Stimulated activated effector memory CD8-positive, alpha-beta T cell treated with anti-CD3 and anti-CD28 coated beads, Interleukin-12 subunit alpha, Interleukin-12 subunit beta, amount 100 ng/mL, for 72 hours (primary cell): ENCODE data around the gene SMYD3.

Source experiments
- ATAC-seq: fragments of 150-1000 bp; cut with Tn5 transposase; 2 replicates; pipeline ENCODE4 v1.10.0; 2021
- DNase-seq, 2 donors: peaks; one replicate each; pipeline ENCODE4 v3.0.0; 2021 to 2022; ENCODE audit warnings: low spot score in 2 of 2
- H3K27ac Mint-ChIP-seq: one replicate; pipeline ENCODE4 v1.8.0; 2022; ENCODE audit warnings: mild to moderate bottlenecking, mixed read lengths
- H3K36me3 Mint-ChIP-seq: one replicate; pipeline ENCODE4 v1.8.0; 2022; ENCODE audit warnings: mild to moderate bottlenecking, mixed read lengths
- H3K4me1 Mint-ChIP-seq: one replicate; pipeline ENCODE4 v1.8.0; 2022; ENCODE audit warnings: mixed read lengths
- H3K4me3 Mint-ChIP-seq: one replicate; pipeline ENCODE4 v1.8.0; 2022; ENCODE audit warnings: mild to moderate bottlenecking, mixed read lengths
- H3K9me3 Mint-ChIP-seq: one replicate; pipeline ENCODE4 v1.8.0; 2022; ENCODE audit warnings: mixed read lengths

The SMYD3 gene

DNA sequence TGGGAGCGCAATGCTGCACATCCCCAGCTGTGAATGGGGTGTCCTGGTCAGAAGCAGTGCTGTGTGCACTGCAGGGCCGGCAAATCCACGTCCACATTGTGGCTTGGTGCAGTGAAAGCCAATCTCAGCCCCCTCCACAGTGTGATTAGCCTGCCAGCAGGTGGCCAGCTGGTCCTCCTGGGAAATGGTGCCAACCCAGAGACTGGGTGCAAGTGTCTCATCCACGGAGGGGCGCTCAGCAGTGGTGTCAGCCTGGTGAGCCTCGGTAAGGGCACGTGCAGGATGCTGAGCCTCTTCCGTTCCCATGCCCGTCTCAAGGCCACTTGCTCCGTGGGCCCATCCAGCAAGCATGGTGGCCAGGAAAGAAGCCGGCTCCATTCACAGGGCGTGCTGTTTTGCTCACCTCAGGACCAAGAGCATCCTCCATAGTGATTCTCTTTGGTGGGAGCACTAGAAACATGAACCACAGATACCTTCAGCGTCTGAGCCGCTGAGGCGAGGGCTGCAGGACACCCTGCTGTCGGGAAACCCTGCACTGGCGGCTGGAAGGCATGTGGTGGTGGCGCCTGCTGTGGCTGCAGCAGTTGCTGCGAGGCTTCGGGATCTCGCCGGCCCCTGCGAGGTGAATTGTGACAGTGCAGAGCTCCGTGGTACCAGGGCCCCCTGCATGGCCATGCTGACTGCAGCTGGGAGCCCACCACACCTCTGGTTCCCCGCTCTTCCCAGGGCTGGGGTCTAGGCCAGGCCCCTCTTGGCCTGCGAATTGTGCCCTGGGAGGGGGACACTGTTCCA lies 2.0 kb upstream of the SMYD3 start:
- H3K27ac Mint-ChIP-seq, result no peak overlapping the region
- ATAC-seq (no peak), DNase-seq (peak in 1 of 2 donors; percentile 45)
- peaks cover 25% of the 10 kb centered on the region for H3K4me1 Mint-ChIP-seq
- H3K9me3 Mint-ChIP-seq, result no peaks in the 10 kb centered on the region
- no peak overlapping the region for H3K4me3 Mint-ChIP-seq
- no peaks in the 10 kb centered on the region for H3K36me3 Mint-ChIP-seq

DNA sequence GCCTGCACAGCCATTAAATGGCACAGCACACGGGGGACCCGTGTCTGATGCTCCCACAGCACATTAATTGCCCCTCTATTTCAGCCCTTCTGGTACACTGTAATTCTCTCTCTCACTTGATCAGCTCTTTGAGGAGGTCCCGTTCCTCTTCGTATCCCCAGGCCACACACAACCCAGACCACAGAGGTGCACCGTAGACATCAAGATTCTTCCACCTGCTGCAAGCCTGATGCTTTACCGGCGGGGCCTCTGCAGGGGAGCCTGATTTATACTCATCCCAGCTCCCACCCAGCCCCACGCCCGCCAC lies 759 bp downstream of the SMYD3 start:
- H3K4me3 Mint-ChIP-seq, result peak overlapping the region; percentile 90
- peaks cover 36% of the 10 kb centered on the region for H3K4me1 Mint-ChIP-seq
- no peak for DNase-seq
- no peaks in the 10 kb centered on the region for H3K9me3 Mint-ChIP-seq
- no peaks in the 10 kb centered on the region for H3K36me3 Mint-ChIP-seq
- H3K27ac Mint-ChIP-seq, result peak overlapping the region; percentile 84
- ATAC-seq, result peak; percentile 5

DNA sequence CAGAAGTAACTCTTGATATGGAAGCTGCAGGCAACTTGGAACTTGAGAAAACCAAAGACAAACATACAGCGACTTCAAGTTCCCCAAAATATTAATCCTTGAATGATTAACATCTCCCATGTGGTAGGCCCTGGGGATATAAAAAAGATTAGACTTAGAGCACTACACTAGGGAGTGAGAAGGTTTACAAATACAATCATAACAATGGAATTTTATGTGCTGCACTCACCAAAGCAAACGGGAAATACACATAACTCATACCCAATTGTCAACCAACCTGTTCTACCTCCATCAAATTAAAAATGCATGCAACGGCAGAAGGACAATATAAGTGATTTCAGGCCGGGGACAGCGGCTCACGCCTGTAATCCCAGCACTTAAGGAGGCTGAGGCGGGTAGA lies 3.7 kb downstream of the SMYD3 start:
- Mint-ChIP-seq H3K36me3 (no peaks in the 10 kb centered on the region), H3K27ac (no peak overlapping the region), H3K4me1 (peaks cover 39% of the 10 kb centered on the region), H3K4me3 (no peak overlapping the region), H3K9me3 (no peaks in the 10 kb centered on the region)
- no peak for DNase-seq
- ATAC-seq, result no peak

DNA sequence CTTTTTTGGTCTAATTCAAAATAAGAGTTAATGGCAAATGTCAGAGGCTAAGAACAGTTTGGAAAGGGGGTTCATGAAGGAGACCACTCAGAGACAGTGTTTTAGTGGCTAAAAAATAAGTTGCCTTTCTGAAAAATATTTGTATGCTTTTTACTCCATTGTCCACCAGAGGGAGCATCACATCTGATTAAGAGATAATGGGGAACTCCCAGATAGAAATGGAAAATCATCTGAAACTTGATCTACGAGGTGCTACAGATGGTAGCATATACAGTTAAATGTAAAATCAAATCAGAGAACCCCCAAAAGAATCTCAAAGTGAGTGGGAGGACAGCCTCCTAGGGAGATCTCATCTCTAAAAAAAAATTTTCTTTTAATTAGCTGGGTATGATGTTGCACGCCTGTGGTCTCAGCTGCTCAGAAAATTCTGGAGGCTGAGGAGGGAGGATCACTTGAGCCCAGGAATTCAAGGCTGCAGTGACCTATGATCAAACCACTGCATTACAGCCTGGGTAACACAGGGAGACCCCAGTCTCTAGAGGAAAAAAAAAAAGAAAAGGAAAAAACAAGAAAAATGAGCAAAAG lies 9.7 kb downstream of the SMYD3 start:
- peaks cover 15% of the 10 kb centered on the region for H3K4me1 Mint-ChIP-seq
- H3K27ac Mint-ChIP-seq, result no peak overlapping the region
- no peak for DNase-seq
- H3K4me3 Mint-ChIP-seq, result no peak overlapping the region
- peak; percentile 61 for ATAC-seq
- no peaks in the 10 kb centered on the region for H3K9me3 Mint-ChIP-seq
- H3K36me3 Mint-ChIP-seq, result peaks cover 7% of the 10 kb centered on the region

DNA sequence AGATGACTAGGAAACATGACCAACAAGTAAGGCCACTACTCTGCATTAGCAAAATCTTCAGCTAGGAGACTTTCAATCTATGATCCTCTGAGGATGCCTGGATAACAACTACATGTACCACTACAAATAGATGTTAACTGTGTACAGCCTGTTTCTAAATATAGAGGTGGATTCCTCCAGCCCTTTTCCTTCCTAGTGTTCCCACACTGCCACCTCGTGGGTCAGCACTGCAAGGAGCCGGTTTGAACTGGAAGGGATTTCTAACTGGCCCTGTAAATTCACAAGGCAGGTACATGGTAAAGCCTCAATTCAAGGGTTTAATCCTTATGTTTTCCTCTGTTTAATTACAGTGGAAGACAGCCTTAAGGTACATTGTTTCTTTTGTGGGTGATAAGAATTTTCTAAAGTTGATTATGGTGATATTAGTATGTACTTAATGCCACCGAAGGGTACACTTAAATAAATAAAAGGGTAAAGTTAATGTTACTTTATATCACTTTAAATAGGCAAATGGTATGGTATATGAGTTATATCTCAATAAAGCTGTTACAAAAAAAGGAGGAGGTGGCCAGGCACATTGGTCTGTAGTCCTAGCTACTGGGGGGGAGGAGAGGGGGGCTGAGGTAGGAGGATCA lies 14.4 kb downstream of the SMYD3 start:
- peaks cover 4% of the 10 kb centered on the region for H3K4me1 Mint-ChIP-seq
- H3K9me3 Mint-ChIP-seq, result no peaks in the 10 kb centered on the region
- H3K36me3 Mint-ChIP-seq, result peaks cover 10% of the 10 kb centered on the region
- peak; percentile 45 for ATAC-seq
- H3K27ac Mint-ChIP-seq, result no peak overlapping the region
- no peak for DNase-seq
- no peak overlapping the region for H3K4me3 Mint-ChIP-seq

DNA sequence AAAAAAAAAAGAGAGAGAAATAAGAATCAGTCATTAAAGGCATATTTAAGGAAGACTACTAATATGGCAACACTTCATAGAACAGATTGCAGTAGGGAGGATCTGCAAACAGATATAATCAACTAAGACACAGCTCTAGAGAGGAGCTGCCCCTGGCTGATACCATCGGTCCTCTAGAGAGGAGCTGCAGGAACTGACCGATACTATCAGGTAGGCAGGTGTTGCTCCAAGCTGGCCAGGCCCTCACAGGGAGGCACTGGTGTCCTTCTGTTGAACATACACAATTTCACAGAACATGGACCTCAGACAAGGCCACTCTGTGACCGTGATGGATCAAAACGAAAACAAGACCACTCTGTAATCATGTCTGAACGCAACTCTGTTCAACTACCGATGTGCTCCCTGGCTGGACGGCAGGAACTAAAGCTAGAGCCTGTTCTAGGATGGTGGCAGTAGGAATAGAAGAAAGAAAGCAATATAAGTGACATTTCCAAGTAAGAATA lies 15.5 kb downstream of the SMYD3 start:
- DNase-seq, result no peak
- no peak for ATAC-seq
- no peak overlapping the region for H3K4me3 Mint-ChIP-seq
- no peaks in the 10 kb centered on the region for H3K9me3 Mint-ChIP-seq
- H3K36me3 Mint-ChIP-seq, result peaks cover 6% of the 10 kb centered on the region
- H3K4me1 Mint-ChIP-seq, result no peaks in the 10 kb centered on the region
- no peak overlapping the region for H3K27ac Mint-ChIP-seq

DNA sequence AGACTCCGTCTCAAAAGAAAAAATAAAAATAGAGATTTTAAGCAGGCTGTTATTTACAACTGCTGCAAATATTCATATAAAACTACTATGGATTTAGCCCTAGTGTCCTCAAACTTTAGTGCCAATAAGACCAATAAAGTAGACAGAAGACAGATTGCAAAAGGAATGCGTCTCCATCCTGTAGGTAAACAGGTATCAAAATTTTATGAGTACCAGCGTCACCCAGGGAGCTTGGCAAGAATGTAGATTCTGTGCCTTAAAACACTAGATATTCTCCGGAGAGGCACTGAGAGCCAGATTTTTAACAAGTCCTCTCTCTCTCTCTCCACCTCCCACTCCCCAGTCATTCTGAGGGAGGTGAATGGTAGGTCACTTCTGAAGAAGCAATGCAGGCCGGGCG lies 18.4 kb downstream of the SMYD3 start:
- H3K4me1 Mint-ChIP-seq, result peaks cover 8% of the 10 kb centered on the region
- H3K9me3 Mint-ChIP-seq, result no peaks in the 10 kb centered on the region
- peaks cover 6% of the 10 kb centered on the region for H3K36me3 Mint-ChIP-seq
- ATAC-seq (no peak), DNase-seq (no peak)
- H3K27ac Mint-ChIP-seq, result no peak overlapping the region
- H3K4me3 Mint-ChIP-seq, result no peak overlapping the region

DNA sequence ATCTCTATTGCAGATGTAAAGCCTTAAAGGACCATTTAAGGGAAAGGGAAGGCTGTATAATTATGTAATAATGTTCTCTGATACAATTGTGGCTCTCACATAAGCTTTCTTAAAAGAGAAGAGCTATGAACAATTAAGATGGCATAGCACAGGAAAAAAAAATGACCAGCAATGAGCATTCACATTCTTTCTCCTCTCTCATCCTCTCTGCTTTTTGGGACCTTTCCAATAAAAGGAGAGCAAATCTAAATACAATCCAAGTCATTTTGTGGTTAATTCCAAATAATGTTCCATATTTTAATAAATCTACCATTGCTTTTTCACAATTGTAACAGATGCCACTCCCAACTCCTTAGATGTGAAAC lies 23.5 kb downstream of the SMYD3 start:
- no peak for ATAC-seq
- Mint-ChIP-seq H3K36me3 (no peaks in the 10 kb centered on the region), H3K9me3 (no peaks in the 10 kb centered on the region), H3K4me1 (peaks cover 20% of the 10 kb centered on the region), H3K27ac (no peak overlapping the region), H3K4me3 (no peak overlapping the region)
- DNase-seq, result no peak

DNA sequence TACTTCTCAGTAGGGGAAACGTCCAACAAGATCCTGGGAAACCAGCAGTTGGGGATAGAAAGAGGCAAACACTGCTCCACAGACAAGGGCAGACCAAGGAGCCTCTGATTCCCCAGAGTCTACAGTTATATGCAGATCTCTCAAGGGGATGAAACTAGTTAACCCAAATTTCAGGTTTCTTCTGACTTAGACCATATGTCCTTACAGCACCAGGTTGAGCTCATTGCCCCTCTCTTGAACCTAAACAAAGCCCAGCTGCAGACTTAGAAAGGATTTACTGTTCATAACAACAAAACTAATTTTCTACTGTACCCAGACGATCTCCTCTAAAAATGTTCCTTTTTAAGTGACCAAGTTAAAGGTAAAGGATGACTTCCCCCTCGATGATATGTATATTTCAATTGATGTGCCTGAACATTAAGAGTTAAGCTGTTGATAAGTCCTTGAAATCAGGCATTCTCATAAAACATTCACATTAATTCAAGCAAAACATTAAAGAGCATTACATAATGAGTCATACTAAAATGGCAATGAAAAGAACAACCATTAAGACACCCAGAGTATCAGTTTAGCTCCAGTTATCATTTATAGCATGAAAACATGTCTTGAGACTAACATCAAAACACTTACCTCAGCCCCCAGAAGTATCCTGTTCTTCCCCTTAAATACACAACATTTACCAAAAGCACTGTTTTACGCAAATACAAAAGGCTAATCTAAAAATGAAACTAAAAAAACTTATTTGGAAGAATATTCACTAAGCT lies 24.1 kb downstream of the SMYD3 start:
- H3K4me1 Mint-ChIP-seq, result peaks cover 20% of the 10 kb centered on the region
- no peaks in the 10 kb centered on the region for H3K36me3 Mint-ChIP-seq
- no peaks in the 10 kb centered on the region for H3K9me3 Mint-ChIP-seq
- ATAC-seq (no peak), DNase-seq (no peak)
- no peak overlapping the region for H3K4me3 Mint-ChIP-seq
- no peak overlapping the region for H3K27ac Mint-ChIP-seq

DNA sequence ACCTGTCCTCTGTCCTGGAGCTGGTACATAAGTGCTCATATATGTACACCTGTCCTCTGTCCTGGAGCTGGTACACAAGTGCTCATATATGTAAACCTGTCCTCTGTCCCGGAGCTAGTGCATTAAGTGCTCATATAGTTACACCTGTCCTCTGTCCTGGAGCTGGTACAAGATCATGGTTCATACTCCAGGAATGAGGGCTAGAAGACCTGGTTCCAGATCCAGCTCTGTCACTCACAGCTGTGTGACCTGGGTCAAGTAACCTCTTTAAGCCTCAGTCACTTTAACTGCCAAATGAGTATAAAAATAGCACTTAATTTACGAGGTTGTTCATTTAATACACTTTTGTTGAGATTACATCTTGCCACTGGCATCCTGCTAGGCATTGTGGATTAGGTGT lies 28.0 kb downstream of the SMYD3 start:
- no peaks in the 10 kb centered on the region for H3K36me3 Mint-ChIP-seq
- ATAC-seq, result no peak

DNA sequence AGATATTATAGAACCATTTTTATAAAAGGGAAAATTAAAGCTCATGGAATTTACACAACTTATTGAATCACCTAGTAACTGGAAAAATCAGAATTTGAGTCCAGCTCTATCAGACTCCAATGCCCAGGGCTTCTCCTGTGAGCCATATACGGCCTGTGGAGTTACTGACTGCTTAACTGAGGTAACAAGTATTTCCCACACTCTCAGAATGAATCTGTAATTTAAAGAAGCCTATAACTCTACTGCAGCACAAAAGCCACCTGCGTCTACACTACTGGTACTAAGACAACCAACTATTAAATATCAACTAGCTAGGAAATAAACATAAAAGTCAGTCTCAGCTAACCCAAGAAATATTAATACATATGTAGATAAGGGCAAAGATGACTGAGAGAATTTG lies 29.4 kb downstream of the SMYD3 start:
- peaks cover 11% of the 10 kb centered on the region for H3K4me1 Mint-ChIP-seq
- H3K27ac Mint-ChIP-seq, result no peak overlapping the region
- no peaks in the 10 kb centered on the region for H3K9me3 Mint-ChIP-seq
- DNase-seq (no peak), ATAC-seq (peak; percentile 48)
- H3K36me3 Mint-ChIP-seq, result no peaks in the 10 kb centered on the region
- H3K4me3 Mint-ChIP-seq, result no peak overlapping the region

More for the DNA sequence above, 28.0 kb downstream of the SMYD3 start:
- no peaks in the 10 kb centered on the region for H3K9me3 Mint-ChIP-seq
- H3K4me1 Mint-ChIP-seq, result peaks cover 24% of the 10 kb centered on the region
- H3K4me3 Mint-ChIP-seq, result no peak overlapping the region
- no peak for DNase-seq
- no peak overlapping the region for H3K27ac Mint-ChIP-seq

DNA sequence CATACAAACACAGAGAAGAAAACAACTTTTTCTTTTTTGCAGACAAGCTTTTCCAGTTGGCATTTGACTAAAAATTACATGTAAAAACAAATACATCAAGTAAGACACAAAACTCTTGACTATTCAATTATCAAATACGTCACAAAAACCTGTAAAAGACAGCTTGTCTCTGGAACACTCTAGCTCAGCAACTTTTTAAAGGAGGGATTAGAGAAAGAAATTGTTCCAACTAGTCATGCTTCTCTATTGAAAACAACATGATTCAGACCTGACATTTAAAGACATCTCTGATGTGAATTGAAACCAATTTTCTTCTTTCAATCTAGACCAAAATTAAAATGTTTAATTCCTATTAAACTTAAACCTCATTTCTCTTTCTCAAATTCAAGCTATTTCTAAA lies 30.3 kb downstream of the SMYD3 start:
- no peak overlapping the region for H3K4me3 Mint-ChIP-seq
- no peak overlapping the region for H3K27ac Mint-ChIP-seq
- DNase-seq (no peak), ATAC-seq (peak; percentile 76)
- no peaks in the 10 kb centered on the region for H3K9me3 Mint-ChIP-seq
- H3K36me3 Mint-ChIP-seq, result no peaks in the 10 kb centered on the region
- H3K4me1 Mint-ChIP-seq, result peaks cover 10% of the 10 kb centered on the region

DNA sequence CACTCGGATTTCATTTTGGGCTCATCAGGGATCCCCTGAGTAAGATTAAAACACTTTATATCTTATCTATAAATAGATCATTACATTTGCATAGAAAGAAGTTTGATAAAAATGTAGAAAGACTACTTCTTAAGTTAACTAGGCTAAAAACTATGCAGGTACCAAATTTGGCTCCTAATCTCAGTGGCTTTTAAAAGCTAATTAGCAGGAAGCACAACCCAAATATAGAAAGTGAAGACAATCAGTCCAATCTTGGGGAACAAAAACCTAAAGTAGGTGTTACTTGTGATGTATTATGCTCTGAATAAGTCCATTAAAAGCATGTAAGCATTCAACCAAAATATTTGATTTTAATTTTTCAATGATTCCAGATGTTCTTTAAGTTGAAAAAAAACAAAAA lies 35.4 kb downstream of the SMYD3 start:
- DNase-seq, result no peak
- H3K36me3 Mint-ChIP-seq, result no peaks in the 10 kb centered on the region
- H3K4me3 Mint-ChIP-seq, result no peak overlapping the region
- H3K9me3 Mint-ChIP-seq, result no peaks in the 10 kb centered on the region
- H3K4me1 Mint-ChIP-seq, result peaks cover 7% of the 10 kb centered on the region
- no peak for ATAC-seq
- no peak overlapping the region for H3K27ac Mint-ChIP-seq

DNA sequence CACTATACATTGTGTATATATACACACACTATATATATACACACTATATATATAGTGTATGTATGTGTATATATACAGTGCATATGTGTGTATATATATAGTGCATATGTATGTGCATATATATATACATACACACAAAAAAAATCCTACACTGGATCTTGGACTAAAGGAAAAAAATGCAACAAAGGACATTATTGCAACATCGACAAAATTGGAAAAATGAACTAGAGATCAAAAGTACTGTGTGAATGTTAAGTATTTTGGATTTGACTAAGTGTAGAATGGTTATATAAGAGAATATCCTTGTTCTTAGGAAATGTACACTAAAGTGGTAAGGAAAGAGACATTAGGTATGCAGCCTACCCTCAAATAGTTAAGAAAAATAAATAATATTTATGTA lies 36.5 kb downstream of the SMYD3 start:
- H3K27ac Mint-ChIP-seq, result no peak overlapping the region
- no peaks in the 10 kb centered on the region for H3K36me3 Mint-ChIP-seq
- no peaks in the 10 kb centered on the region for H3K9me3 Mint-ChIP-seq
- H3K4me3 Mint-ChIP-seq, result no peak overlapping the region
- H3K4me1 Mint-ChIP-seq, result peaks cover 6% of the 10 kb centered on the region
- DNase-seq (no peak), ATAC-seq (no peak)

DNA sequence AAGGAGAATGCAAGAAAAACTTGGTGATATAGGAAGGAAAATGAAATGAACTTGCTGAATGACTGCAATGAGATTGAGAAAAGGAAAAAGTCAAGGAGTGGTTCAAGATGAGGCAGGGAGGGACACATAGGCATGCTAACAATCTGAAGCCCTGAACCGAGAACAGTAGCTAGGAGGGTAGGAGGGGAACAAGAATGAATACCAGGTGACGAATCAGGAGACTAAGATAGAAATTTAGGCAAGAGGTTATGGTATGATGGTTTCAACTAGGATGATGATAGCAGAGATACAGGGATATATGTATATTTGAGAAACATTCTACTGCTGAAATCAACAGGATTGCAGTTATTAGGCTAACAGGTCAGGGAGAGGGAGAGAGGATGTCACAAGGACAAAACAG lies 44.1 kb downstream of the SMYD3 start:
- no peak for DNase-seq
- H3K36me3 Mint-ChIP-seq, result no peaks in the 10 kb centered on the region
- no peak overlapping the region for H3K4me3 Mint-ChIP-seq
- H3K27ac Mint-ChIP-seq, result no peak overlapping the region
- no peak for ATAC-seq
- H3K9me3 Mint-ChIP-seq, result peaks cover 6% of the 10 kb centered on the region
- H3K4me1 Mint-ChIP-seq, result peaks cover 25% of the 10 kb centered on the region
